ENCODE measurements around the gene AATK.

Gene AATK

DNA sequence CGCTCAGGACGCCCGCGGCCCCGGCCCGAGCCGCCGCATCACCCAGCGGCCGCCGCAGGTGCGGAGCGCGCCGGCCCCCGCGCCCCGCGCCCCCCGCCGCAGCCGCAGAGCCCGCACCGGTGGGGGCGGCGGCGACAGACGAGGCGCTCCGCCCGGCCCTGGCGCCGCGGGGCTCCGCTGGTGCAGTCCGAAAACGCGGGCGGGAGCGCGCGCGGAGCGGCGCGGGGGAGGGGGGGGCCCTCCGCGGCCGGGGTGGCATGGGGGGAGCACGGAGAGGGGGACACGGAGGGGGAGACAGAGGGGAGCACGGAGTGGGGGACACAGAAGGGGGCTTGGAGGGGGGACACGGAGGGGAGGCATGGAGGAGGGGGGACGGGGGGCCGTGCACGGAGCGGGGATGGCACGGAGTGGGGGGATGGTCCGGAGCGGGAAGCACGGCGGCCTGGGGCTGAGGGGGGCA lies at the start of gene AATK:
AATK (minus strand) TSS at position 189 of the 460 bp plus-strand sequence. CDS start 229 bp downstream, outside the sequence.
- no peaks in the 10 kb centered on the region for H3K36me3 ChIP-seq (ENCODE audit: insufficient read depth, low read length)
- no peaks in the 10 kb centered on the region for H3K4me1 ChIP-seq (ENCODE audit: insufficient read depth, low read length)
- no peak within 1 kb of the TSS for H3K9ac ChIP-seq (ENCODE audit: low read length)
- H3K9me3 ChIP-seq (ENCODE audit: low read length): no peaks in the 10 kb centered on the region
- H3K27me3 ChIP-seq (ENCODE audit: control insufficient read depth in 1 of 2, insufficient read depth in 2 of 2, low read length in 2 of 2): peaks cover 0 to 30% of the 10 kb centered on the region in 2 donors
- no peak within 1 kb of the TSS for H3K4me3 ChIP-seq (ENCODE audit: low read depth in 1 of 2, low read length in 2 of 2)
- H3K27ac ChIP-seq (ENCODE audit: low read depth, low read length): no peak within 1 kb of the TSS

- no peaks in the 10 kb centered on the region for H3K36me3 ChIP-seq (ENCODE audit: insufficient read depth, low read length)
- no peaks in the 10 kb centered on the region for H3K4me1 ChIP-seq (ENCODE audit: insufficient read depth, low read length)
- no peak overlapping the region for H3K9ac ChIP-seq (ENCODE audit: low read length)
- H3K4me3 ChIP-seq (ENCODE audit: low read depth in 1 of 2, low read length in 2 of 2): no peak overlapping the region
- no peak overlapping the region for H3K27ac ChIP-seq (ENCODE audit: low read depth, low read length)
- H3K27me3 ChIP-seq (ENCODE audit: control insufficient read depth in 1 of 2, insufficient read depth in 2 of 2, low read length in 2 of 2): no peaks in the 10 kb centered on the region
- H3K9me3 ChIP-seq (ENCODE audit: low read length): no peaks in the 10 kb centered on the region
These were observed 48.0 kb upstream of the AATK start for GRCh38 chr17:81213978-81214377.

- Histone ChIP-seq H3K4me3 (ENCODE audit: low read depth in 1 of 2, low read length in 2 of 2) (no peak overlapping the region), H3K4me1 (ENCODE audit: insufficient read depth, low read length) (no peaks in the 10 kb centered on the region), H3K27me3 (ENCODE audit: control insufficient read depth in 1 of 2, insufficient read depth in 2 of 2, low read length in 2 of 2) (no peaks in the 10 kb centered on the region), H3K9ac (ENCODE audit: low read length) (no peak overlapping the region), H3K36me3 (ENCODE audit: insufficient read depth, low read length) (no peaks in the 10 kb centered on the region), H3K27ac (ENCODE audit: low read depth, low read length) (no peak overlapping the region), H3K9me3 (ENCODE audit: low read length) (no peaks in the 10 kb centered on the region)
These were observed 46.3 kb upstream of the AATK start for GRCh38 chr17:81212365-81212764.

DNA sequence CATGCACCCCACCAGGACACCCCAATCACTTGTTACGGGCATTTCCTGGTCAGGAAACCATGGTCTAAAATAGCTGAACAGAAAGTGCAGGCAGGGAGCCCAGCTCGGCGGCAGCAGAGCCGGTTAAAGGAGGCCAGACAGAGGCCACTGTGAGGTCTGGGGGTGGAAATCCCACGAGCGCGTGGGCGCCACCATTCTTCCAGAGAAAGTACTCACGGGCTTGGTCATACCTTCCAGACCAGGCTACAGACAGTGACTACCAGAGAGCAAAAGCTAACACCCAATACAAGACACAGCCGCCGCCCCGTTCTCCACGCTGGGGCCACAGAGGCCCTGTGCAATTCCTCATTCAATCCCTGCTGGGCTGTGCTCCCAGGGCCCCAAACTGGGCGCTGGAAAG lies 44.8 kb upstream of the AATK start:
- Histone ChIP-seq H3K4me3 (ENCODE audit: low read depth in 1 of 2, low read length in 2 of 2) (no peak overlapping the region), H3K27me3 (ENCODE audit: control insufficient read depth in 1 of 2, insufficient read depth in 2 of 2, low read length in 2 of 2) (no peaks in the 10 kb centered on the region), H3K9ac (ENCODE audit: low read length) (no peak overlapping the region), H3K9me3 (ENCODE audit: low read length) (no peaks in the 10 kb centered on the region), H3K36me3 (ENCODE audit: insufficient read depth, low read length) (no peaks in the 10 kb centered on the region), H3K27ac (ENCODE audit: low read depth, low read length) (no peak overlapping the region), H3K4me1 (ENCODE audit: insufficient read depth, low read length) (no peaks in the 10 kb centered on the region)

GRCh38 chr17:81210466-81210865 lies 44.4 kb upstream of the AATK start:
- Histone ChIP-seq H3K27me3 (ENCODE audit: control insufficient read depth in 1 of 2, insufficient read depth in 2 of 2, low read length in 2 of 2) (no peaks in the 10 kb centered on the region), H3K36me3 (ENCODE audit: insufficient read depth, low read length) (no peaks in the 10 kb centered on the region), H3K9me3 (ENCODE audit: low read length) (no peaks in the 10 kb centered on the region), H3K9ac (ENCODE audit: low read length) (no peak overlapping the region), H3K27ac (ENCODE audit: low read depth, low read length) (no peak overlapping the region), H3K4me3 (ENCODE audit: low read depth in 1 of 2, low read length in 2 of 2) (no peak overlapping the region), H3K4me1 (ENCODE audit: insufficient read depth, low read length) (no peaks in the 10 kb centered on the region)

DNA sequence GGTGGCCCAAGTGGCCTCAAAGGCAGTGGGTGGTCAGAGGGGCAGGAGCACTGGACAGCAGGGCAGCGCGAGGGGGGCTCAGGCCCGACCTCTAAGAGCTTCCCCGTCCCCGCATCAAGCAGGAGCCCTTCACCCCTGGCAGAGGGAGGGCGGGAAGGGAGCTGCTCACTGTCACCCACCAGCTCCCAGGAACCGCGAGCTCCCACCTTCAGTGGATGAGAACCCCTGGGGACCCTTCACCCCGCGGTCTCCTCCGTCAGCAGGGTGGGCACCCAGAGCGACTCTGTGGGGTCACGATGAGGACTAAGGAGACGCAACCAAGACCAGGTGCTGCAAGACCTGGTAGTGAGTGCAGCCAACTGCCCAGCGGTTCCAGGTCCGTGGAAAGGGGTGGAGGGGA lies 43.1 kb upstream of the AATK start:
- H3K27ac ChIP-seq (ENCODE audit: low read depth, low read length): no peak overlapping the region

GRCh38 chr17:81208651-81209050 lies 42.6 kb upstream of the AATK start:
- Histone ChIP-seq H3K9ac (ENCODE audit: low read length) (no peak overlapping the region), H3K4me1 (ENCODE audit: insufficient read depth, low read length) (no peaks in the 10 kb centered on the region), H3K27ac (ENCODE audit: low read depth, low read length) (no peak overlapping the region), H3K9me3 (ENCODE audit: low read length) (no peaks in the 10 kb centered on the region), H3K4me3 (ENCODE audit: low read depth in 1 of 2, low read length in 2 of 2) (no peak overlapping the region), H3K36me3 (ENCODE audit: insufficient read depth, low read length) (no peaks in the 10 kb centered on the region), H3K27me3 (ENCODE audit: control insufficient read depth in 1 of 2, insufficient read depth in 2 of 2, low read length in 2 of 2) (no peaks in the 10 kb centered on the region)

More for the DNA sequence above, 43.1 kb upstream of the AATK start:
- no peaks in the 10 kb centered on the region for H3K9me3 ChIP-seq (ENCODE audit: low read length)
- H3K36me3 ChIP-seq (ENCODE audit: insufficient read depth, low read length): no peaks in the 10 kb centered on the region
- no peaks in the 10 kb centered on the region for H3K4me1 ChIP-seq (ENCODE audit: insufficient read depth, low read length)
- H3K4me3 ChIP-seq (ENCODE audit: low read depth in 1 of 2, low read length in 2 of 2): no peak overlapping the region
- no peaks in the 10 kb centered on the region for H3K27me3 ChIP-seq (ENCODE audit: control insufficient read depth in 1 of 2, insufficient read depth in 2 of 2, low read length in 2 of 2)
- H3K9ac ChIP-seq (ENCODE audit: low read length): no peak overlapping the region

GRCh38 chr17:81207610-81208581 lies 41.9 kb upstream of the AATK start:
- no peaks in the 10 kb centered on the region for H3K36me3 ChIP-seq (ENCODE audit: insufficient read depth, low read length)
- H3K4me3 ChIP-seq (ENCODE audit: low read depth in 1 of 2, low read length in 2 of 2): no peak overlapping the region
- no peak overlapping the region for H3K9ac ChIP-seq (ENCODE audit: low read length)

DNA sequence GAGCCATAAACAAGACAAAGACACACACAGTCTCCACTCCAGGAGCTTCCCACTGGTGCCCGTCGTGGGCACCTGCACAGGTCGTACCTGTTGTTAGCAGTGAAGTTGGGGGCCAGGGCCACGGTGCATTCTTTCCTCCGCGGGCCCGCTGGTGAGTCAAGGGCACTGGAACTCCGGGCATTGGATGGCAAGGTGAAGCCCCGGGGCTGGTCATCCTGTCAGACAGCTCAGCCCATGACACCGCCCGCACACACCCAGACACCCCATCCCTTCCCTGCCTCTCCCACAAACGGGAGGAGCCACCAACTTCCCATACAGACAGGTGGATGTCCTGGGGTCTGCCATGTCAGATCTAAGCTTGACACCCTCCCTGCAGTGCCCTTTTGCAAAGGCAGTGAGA lies 40.6 kb upstream of the AATK start:
- no peak overlapping the region for H3K27ac ChIP-seq (ENCODE audit: low read depth, low read length)
- H3K27me3 ChIP-seq (ENCODE audit: control insufficient read depth in 1 of 2, insufficient read depth in 2 of 2, low read length in 2 of 2): no peaks in the 10 kb centered on the region
- H3K9ac ChIP-seq (ENCODE audit: low read length): no peak overlapping the region
- no peaks in the 10 kb centered on the region for H3K4me1 ChIP-seq (ENCODE audit: insufficient read depth, low read length)
- no peaks in the 10 kb centered on the region for H3K9me3 ChIP-seq (ENCODE audit: low read length)
- H3K36me3 ChIP-seq (ENCODE audit: insufficient read depth, low read length): no peaks in the 10 kb centered on the region
- H3K4me3 ChIP-seq (ENCODE audit: low read depth in 1 of 2, low read length in 2 of 2): no peak overlapping the region

More at GRCh38 chr17:81207610-81208581, 41.9 kb upstream of the AATK start:
- H3K27ac ChIP-seq (ENCODE audit: low read depth, low read length): no peak overlapping the region
- no peaks in the 10 kb centered on the region for H3K9me3 ChIP-seq (ENCODE audit: low read length)
- H3K27me3 ChIP-seq (ENCODE audit: control insufficient read depth in 1 of 2, insufficient read depth in 2 of 2, low read length in 2 of 2): no peaks in the 10 kb centered on the region
- H3K4me1 ChIP-seq (ENCODE audit: insufficient read depth, low read length): no peaks in the 10 kb centered on the region

- Histone ChIP-seq H3K27ac (ENCODE audit: low read depth, low read length) (no peak overlapping the region), H3K4me1 (ENCODE audit: insufficient read depth, low read length) (no peaks in the 10 kb centered on the region), H3K27me3 (ENCODE audit: control insufficient read depth in 1 of 2, insufficient read depth in 2 of 2, low read length in 2 of 2) (no peaks in the 10 kb centered on the region), H3K36me3 (ENCODE audit: insufficient read depth, low read length) (no peaks in the 10 kb centered on the region), H3K9ac (ENCODE audit: low read length) (no peak overlapping the region), H3K9me3 (ENCODE audit: low read length) (no peaks in the 10 kb centered on the region), H3K4me3 (ENCODE audit: low read depth in 1 of 2, low read length in 2 of 2) (no peak overlapping the region)
These were observed 40.1 kb upstream of the AATK start for GRCh38 chr17:81206166-81206565.

DNA sequence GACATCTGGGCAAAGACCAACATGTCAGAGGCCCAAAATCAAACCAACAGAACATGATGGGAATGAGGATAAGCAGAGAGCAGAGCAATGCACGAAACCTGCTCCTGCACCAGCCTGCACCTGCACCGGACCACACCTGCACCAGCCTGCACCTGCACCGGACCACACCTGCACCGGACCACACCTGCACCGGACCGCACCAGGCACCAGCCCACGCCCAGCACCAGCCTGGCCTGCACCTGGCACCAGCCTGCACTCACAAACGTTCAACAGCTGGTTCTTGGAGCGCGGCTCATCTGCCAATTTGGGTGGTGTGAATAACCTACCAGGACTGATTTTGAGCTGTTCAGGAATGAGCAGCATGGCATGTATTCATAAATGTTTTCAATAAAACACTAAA lies 38.6 kb upstream of the AATK start:
- H3K36me3 ChIP-seq (ENCODE audit: insufficient read depth, low read length): no peaks in the 10 kb centered on the region

GRCh38 chr17:81203136-81203535 lies 37.1 kb upstream of the AATK start:
- no peaks in the 10 kb centered on the region for H3K36me3 ChIP-seq (ENCODE audit: insufficient read depth, low read length)
- no peak overlapping the region for H3K27ac ChIP-seq (ENCODE audit: low read depth, low read length)

More for the DNA sequence above, 38.6 kb upstream of the AATK start:
- Histone ChIP-seq H3K4me1 (ENCODE audit: insufficient read depth, low read length) (no peaks in the 10 kb centered on the region), H3K9me3 (ENCODE audit: low read length) (no peaks in the 10 kb centered on the region), H3K4me3 (ENCODE audit: low read depth in 1 of 2, low read length in 2 of 2) (no peak overlapping the region), H3K27ac (ENCODE audit: low read depth, low read length) (no peak overlapping the region), H3K27me3 (ENCODE audit: control insufficient read depth in 1 of 2, insufficient read depth in 2 of 2, low read length in 2 of 2) (no peaks in the 10 kb centered on the region), H3K9ac (ENCODE audit: low read length) (no peak overlapping the region)

More at GRCh38 chr17:81203136-81203535, 37.1 kb upstream of the AATK start:
- no peaks in the 10 kb centered on the region for H3K27me3 ChIP-seq (ENCODE audit: control insufficient read depth in 1 of 2, insufficient read depth in 2 of 2, low read length in 2 of 2)
- H3K4me1 ChIP-seq (ENCODE audit: insufficient read depth, low read length): no peaks in the 10 kb centered on the region
- H3K9ac ChIP-seq (ENCODE audit: low read length): no peak overlapping the region
- H3K4me3 ChIP-seq (ENCODE audit: low read depth in 1 of 2, low read length in 2 of 2): no peak overlapping the region
- H3K9me3 ChIP-seq (ENCODE audit: low read length): no peaks in the 10 kb centered on the region
